Measurements from ENCODE around the gene NEK6.

- TF ChIP-seq, protein P1, sequence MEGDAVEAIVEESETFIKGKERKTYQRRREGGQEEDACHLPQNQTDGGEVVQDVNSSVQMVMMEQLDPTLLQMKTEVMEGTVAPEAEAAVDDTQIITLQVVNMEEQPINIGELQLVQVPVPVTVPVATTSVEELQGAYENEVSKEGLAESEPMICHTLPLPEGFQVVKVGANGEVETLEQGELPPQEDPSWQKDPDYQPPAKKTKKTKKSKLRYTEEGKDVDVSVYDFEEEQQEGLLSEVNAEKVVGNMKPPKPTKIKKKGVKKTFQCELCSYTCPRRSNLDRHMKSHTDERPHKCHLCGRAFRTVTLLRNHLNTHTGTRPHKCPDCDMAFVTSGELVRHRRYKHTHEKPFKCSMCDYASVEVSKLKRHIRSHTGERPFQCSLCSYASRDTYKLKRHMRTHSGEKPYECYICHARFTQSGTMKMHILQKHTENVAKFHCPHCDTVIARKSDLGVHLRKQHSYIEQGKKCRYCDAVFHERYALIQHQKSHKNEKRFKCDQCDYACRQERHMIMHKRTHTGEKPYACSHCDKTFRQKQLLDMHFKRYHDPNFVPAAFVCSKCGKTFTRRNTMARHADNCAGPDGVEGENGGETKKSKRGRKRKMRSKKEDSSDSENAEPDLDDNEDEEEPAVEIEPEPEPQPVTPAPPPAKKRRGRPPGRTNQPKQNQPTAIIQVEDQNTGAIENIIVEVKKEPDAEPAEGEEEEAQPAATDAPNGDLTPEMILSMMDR (IDR thresholded peaks at IDR 0.05), result no peak
- TF ChIP-seq POLR2A (IDR thresholded peaks at IDR 0.05), result no peak
Measured at GRCh38 chr9:124389146-124389939, 131.6 kb downstream of the NEK6 start.

All from adrenal gland (tissue), 5 donors.